GM18873 (cell line): ENCODE results near the gene ZFP42.
"Not testable (repeated sequence)": the region's sequence is repeated elsewhere in the genome, so short reads cannot be mapped to it uniquely, and the experiment has no call there.

Experiments
- ATAC-seq: cut with Tn5 transposase; IDR thresholded peaks from one replicate; pipeline ENCODE4 v1.9.1; 2021; ENCODE audit warnings: mild to moderate bottlenecking, moderate library complexity, moderate number of reproducible peaks; ENCODE audit not compliant: unreplicated experiment, low FRiP score

ZFP42 gene

DNA sequence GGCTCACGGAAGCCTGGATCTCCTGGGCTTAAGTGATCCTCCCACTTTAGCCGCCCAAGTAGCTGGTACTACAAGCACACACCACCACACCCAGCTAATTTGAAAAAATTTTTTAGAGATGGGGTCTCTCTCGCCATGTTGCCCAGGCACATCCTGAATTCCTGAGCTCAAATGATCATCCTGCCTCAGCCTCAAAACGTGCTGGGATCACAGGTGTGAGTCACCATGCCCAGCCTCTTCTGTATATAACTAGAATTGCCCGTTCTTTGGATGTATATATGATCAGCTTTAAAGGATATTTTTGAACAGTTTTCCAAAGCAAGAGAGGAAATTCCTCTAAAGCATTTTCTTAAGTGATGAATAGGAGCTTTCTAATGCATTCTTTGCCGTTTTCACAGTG lies 22.7 kb downstream of the ZFP42 start:
- ATAC-seq, result no peak

GRCh38 chr4:188021548-188022249 lies 26.1 kb downstream of the ZFP42 start:
- ATAC-seq, result no peak

GRCh38 chr4:188023682-188024081 lies 28.1 kb downstream of the ZFP42 start:
- ATAC-seq, result no peak

DNA sequence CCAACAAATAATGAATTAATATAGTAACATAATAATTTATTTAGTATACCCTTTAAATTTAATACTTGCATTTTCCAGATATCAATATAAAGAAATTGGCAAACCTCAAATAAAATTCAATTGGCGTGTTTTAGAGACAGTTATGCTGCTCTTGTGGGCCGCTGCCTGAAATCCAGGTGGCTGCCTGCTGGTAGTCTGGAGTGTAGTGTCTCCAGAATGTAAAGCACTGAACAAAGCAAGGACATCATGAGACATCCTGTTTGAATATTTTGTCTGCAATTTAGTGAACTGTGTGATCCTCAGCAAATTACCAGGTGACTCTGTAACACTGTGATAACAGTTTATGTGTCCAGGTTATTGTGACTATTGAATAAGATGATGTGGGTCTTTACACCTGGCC lies 29.9 kb downstream of the ZFP42 start:
- ATAC-seq, result no peak

DNA sequence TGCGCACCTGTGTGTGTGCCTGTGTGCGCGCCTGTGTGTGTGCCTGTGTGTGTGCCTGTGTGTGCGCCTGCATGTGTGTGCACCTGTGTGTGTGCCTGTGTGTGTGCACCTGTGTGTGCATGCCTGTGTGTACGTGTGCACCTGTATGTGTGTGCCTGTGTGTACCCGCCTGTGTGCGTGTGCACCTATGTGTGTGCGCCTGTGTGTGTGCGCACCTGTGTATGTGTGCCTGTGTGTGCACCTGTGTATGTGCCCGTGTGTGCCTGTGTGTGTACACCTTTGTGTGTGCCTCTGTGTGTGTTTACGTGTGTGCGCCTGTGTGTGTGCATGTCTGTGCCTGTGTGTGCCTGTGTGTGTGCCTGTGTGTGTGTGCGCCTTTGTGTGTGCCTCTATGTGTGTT lies 33.5 kb downstream of the ZFP42 start:
- ATAC-seq, result no peak

- ATAC-seq, result no peak
Observed at GRCh38 chr4:188030401-188030800, 34.8 kb downstream of the ZFP42 start.

GRCh38 chr4:188031751-188032150 lies 36.2 kb downstream of the ZFP42 start:
- ATAC-seq, result no peak

GRCh38 chr4:188032170-188032569 lies 36.6 kb downstream of the ZFP42 start:
- no peak for ATAC-seq

- no peak for ATAC-seq
Observed at GRCh38 chr4:188032583-188032982, 37.0 kb downstream of the ZFP42 start.

DNA sequence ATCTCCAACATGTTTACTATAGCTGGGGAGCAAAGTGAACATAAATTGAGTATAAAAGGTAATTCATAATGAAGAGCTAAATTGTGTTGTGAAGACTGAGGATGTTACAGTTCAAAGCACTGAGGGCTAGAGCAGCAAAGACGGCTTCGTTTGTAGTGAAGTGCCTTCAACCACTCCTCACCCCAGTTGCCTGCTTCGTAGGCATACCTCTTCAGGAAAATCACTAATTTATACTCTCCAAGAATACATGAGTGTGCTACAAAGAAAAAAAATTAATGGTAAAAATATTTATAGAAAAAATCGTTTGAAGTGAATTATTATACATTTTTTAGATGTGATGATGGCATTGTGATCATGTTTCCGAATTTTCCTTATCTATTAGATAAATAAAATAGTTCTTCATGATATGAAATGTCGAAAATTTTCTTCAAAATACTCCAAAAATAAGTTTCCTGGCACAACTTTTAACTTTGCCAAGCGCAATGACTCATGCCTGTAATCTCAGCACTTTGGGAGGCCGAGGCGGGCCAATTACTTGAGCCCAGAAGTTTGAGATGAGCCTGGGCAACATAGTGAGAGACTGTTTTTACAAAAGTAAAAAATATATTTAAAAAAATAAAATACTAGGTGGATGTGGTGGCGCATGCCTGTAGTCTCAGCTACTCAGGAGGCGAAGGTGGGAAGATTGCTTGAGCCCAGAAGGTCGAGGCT lies 41.6 kb downstream of the ZFP42 start:
- no peak for ATAC-seq

- no peak for ATAC-seq
Observed at GRCh38 chr4:188041721-188042120, 46.1 kb downstream of the ZFP42 start.

- ATAC-seq, result no peak
Observed at GRCh38 chr4:188042191-188042590, 46.6 kb downstream of the ZFP42 start.

- no peak for ATAC-seq
Observed at GRCh38 chr4:188043154-188043553, 47.6 kb downstream of the ZFP42 start.

GRCh38 chr4:188045461-188045860 lies 49.9 kb downstream of the ZFP42 start:
- not testable (repeated sequence) for ATAC-seq

GRCh38 chr4:188046657-188047056 lies 51.1 kb downstream of the ZFP42 start:
- ATAC-seq, result no peak

DNA sequence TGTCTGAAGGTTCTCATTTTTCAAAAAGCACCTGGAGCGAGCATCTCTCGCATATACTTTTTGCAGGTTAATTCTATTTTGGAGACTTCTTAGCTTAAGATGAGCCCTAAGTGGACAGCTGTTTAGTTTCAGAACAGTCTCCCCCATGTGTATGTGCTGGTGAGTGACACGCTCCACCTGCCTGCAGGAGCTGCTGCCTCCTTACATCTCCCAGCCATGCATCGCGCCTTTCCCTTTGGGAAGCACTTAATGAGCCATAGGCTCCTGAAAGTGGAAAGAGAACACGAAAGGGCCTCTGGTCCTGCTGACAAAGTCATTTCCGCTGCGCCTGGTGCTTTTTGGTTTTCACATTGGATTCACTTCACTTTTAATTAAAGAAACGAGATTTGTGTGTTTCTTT lies 57.7 kb downstream of the ZFP42 start:
- ATAC-seq, result no peak
